SJCRH30 (cell line): Measurements from ENCODE around the gene RUNX1. TPM values are rescaled to one million over a fixed set of nuclear protein-coding genes. Genes with fewer than 3 reads are reported as not detected.

Experiments used
- DNase-seq, 2 experiments: peaks; one replicate each; pipeline ENCODE4 v3.0.0-alpha.2; 2015 to 2020
- H3K27ac ChIP-seq: fragments of 250-450 bp; sonication (Bioruptor Pico); 2 replicates; pipeline ENCODE4 v1.5.1; 2020; ENCODE audit warnings: mild to moderate bottlenecking, moderate library complexity
- H3K27me3 ChIP-seq: fragments of 250-450 bp; sonication (Bioruptor Pico); 2 replicates; pipeline ENCODE4 v1.5.1; 2020; ENCODE audit warnings: mild to moderate bottlenecking, moderate library complexity
- H3K36me3 ChIP-seq: fragments of 250-450 bp; sonication (Bioruptor Pico); 2 replicates; pipeline ENCODE4 v1.5.1; 2020; ENCODE audit warnings: mild to moderate bottlenecking, moderate library complexity
- H3K4me1 ChIP-seq: fragments of 250-450 bp; sonication (Bioruptor Pico); 2 replicates; pipeline ENCODE4 v1.5.1; 2020; ENCODE audit warnings: mild to moderate bottlenecking, moderate library complexity
- H3K4me3 ChIP-seq: fragments of 250-450 bp; sonication (Bioruptor Pico); 2 replicates; pipeline ENCODE4 v1.5.1; 2020; ENCODE audit warnings: mild to moderate bottlenecking, moderate library complexity
- H3K9me3 ChIP-seq: fragments of 250-450 bp; sonication (Bioruptor Pico); replicated peaks from 2 replicates; pipeline ENCODE4 v1.5.1; 2020; ENCODE audit warnings: mild to moderate bottlenecking, moderate library complexity
- total RNA-seq: library from RNA; depleted of rRNA; stranded (reverse); fragments of >200 nt; shearing (Covaris generic); gene quantifications from 2 replicates; pipeline ENCODE4 v1.2.3, GENCODE V29; 2014

Gene RUNX1
- total RNA-seq, 1 experiment from 2014 or later = 23.7 TPM

DNA sequence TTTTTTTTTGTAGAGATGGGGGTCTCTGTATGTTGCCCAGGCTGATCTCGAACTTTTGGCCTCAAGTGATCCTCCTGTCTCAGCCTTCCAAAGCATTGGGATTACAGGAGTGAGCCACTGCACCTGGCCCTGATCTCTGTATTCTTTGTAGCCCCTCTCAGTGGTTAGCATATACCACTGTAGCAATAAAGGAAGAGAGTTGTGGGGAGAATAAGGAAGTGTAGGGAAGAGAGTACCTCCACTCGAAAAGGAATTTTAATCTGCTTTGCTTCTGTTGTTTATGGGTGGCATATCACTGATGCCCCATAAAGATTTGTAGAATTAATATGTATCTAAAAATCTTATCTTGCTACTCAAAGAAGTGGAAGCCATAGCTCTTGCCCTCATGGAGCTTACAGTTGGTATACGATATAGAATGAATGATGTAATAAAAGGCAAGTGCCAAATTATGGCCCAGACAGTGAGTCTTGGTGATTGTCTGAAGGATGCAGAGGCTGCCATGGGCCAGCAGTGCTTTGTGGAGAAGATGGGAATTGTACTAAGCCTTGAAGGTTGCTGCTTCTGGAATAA, 284.3 kb downstream of the RUNX1 start:
- Histone ChIP-seq H3K4me1 (peaks cover 13% of the 10 kb centered on the region), H3K27me3 (no peaks in the 10 kb centered on the region), H3K9me3 (peaks cover 6% of the 10 kb centered on the region; the same call in 1 of the 2 replicates), H3K4me3 (no peak overlapping the region), H3K36me3 (no peaks in the 10 kb centered on the region), H3K27ac (no peak overlapping the region)
- DNase-seq = no peak

DNA sequence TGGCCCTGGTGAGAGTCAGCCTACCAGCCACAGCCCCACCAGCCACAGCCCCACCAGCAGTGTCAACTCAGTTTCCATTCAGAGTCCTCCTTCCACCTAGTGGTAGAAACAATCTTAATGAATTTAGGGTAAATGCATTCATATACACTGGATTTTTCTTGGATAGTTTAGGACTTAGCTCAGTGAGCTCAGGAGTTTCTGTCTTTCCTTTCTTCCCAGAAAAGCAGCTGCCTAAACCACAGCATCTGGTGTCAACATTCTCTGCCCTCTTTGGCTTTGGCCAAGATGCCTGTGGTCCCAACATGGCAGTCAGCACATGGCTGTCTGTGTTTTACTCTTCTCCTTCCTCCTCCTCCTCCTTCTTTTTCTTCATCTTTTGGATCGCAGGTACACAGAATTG, 286.3 kb downstream of the RUNX1 start:
- Histone ChIP-seq H3K4me3 (no peak overlapping the region), H3K27ac (peak overlapping the region; percentile 50), H3K27me3 (no peaks in the 10 kb centered on the region), H3K9me3 (peaks cover 6% of the 10 kb centered on the region; the same call in 1 of the 2 replicates), H3K4me1 (peaks cover 13% of the 10 kb centered on the region), H3K36me3 (no peaks in the 10 kb centered on the region)
- DNase-seq = peak; percentile 73 to 81

DNA sequence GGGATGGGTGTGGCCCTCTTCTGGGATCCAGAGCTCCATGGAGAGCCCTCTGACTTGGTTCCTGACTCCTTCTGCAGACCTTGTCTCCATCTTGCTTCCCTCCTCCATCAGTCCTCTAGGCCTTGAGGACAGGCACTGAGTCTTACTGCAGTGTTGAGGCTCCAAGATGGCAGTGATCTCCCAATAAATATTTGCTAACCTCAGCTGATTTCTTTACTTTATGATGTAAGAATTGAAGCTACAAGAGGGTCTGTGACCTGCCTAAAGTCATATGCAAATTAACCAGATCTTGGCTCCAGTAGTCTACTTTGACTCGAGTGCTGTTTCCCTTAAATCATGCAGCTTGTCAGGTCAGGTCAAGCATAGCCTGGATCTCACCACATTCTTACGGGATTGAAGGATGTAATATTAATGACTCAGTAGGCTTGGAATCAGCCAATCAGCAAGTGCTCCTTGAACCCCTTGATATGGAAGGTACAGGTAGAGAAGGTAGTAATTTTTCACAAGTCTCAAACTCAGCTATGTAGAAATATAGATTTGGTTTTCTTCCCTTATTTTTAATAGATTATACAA, 287.3 kb downstream of the RUNX1 start:
- peaks cover 13% of the 10 kb centered on the region for H3K4me1 ChIP-seq
- peaks cover 6% of the 10 kb centered on the region; the same call in 1 of the 2 replicates for H3K9me3 ChIP-seq
- H3K4me3 ChIP-seq = no peak overlapping the region
- no peaks in the 10 kb centered on the region for H3K27me3 ChIP-seq
- no peak overlapping the region for H3K27ac ChIP-seq
- no peak for DNase-seq
- no peaks in the 10 kb centered on the region for H3K36me3 ChIP-seq

DNA sequence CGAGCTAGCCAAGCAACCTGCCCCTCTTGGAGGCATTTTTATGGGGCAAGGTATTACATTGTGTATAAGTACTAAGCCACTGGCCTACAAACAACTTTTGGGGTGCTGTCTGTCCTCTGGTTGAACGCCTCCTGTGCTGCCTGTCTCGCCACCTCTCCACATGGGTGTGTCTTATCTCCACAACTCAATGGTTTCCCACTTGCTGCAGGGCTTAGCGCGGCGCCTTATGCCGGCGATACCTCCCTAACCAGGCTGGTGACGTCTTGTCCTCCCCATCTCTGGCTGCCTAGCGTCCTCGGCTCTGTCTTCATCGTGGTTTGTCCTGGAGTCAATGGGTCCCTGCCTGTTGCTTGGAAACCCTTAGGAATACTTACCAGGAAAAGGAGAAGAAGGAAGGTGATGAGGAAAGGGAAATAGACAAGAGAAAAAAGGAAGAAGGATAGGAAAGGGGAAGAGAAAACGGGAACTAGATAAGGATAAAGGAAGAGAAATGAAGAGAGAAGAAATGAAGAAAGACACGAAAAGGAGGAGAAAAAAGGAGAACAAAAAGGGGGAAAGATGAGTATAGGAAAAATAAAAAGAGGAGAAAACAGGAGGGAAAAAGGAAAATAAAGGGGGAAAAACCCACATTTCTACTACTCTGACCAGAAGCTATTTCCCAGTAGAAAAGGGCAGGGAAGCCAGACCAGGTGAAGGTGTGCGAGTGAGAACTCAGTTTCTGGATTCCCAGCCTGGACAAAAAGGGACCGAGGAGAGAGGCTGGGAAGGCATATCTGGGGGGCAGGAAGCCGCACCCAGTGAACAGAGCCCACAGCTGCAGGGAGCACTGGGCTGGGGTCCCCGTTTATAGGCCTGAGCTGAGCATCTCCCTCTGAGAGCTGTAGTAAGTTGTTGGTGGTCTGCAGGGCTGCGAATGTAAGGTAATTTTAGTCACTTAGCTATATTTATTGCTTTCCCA, 294.1 kb downstream of the RUNX1 start:
- Histone ChIP-seq H3K9me3 (no peaks in the 10 kb centered on the region), H3K27me3 (no peaks in the 10 kb centered on the region), H3K27ac (no peak overlapping the region), H3K4me3 (no peak overlapping the region), H3K4me1 (no peaks in the 10 kb centered on the region), H3K36me3 (0 out of 2 replicates have a peak, but pooled peaks cover 2% of the 10 kb centered on the region)
- DNase-seq = no peak

DNA sequence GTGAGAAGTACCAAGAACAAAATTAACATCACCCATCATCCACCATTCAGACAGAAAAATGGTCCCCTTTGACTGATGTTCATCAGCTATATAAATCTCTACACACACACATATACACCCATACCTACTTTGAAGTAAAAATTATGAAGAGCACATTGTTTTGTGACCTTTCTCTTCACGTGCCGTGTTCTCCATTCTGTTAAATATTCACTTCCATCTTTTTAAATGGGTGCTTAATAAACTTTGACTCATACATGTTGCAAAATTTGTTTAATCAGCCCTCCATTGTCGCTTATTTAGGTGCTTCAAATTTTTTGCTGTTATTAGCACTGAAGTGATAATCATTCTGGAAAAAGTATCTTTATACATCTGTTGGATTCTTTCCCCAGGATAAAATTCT, 300.2 kb downstream of the RUNX1 start:
- Histone ChIP-seq H3K4me3 (no peak overlapping the region), H3K27ac (no peak overlapping the region), H3K9me3 (no peaks in the 10 kb centered on the region), H3K4me1 (peaks cover 12% of the 10 kb centered on the region), H3K27me3 (no peaks in the 10 kb centered on the region), H3K36me3 (peaks cover 2% of the 10 kb centered on the region; the same call in 1 of the 2 replicates)
- DNase-seq = no peak

DNA sequence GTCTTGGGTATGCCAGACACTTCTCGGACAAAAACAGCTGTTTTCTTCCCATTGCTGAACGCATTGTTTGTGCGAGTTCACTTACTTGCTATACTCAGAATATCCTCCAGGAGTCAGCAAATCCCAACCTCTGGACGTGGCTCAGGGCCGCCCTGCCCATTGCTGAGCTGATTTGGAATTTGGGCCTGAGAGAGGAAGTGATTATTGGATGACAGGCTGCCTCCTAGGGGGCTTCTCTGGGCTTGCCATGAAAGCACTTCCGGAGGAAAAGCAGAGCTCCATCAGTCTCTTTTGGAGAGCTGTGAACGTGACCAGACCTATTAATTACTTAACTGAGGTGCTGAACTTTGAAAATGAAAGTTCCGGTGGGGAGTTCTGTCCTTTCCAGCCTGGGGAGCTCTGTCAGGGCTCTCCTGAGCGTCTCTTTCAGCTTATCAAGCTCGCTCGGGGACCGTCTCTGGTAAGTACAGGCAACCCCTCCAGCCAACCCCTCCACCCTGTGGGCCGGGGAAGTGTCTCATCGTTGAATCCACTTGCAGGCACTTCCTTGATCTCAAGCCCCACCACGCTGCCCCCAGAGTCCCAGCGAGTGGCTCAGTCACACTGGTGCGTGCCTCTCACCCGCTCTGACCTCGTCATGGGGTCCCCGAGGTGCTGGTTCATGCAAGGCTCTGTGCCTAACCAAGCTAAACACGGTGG, 303.4 kb downstream of the RUNX1 start:
- no peaks in the 10 kb centered on the region for H3K27me3 ChIP-seq
- peak overlapping the region; percentile 55 for H3K27ac ChIP-seq
- no peaks in the 10 kb centered on the region for H3K9me3 ChIP-seq
- DNase-seq = peak; percentile 88 to 96
- peak overlapping the region; percentile 59 for H3K4me3 ChIP-seq
- peaks cover 2% of the 10 kb centered on the region; the same call in 1 of the 2 replicates for H3K36me3 ChIP-seq
- H3K4me1 ChIP-seq = peaks cover 18% of the 10 kb centered on the region

DNA sequence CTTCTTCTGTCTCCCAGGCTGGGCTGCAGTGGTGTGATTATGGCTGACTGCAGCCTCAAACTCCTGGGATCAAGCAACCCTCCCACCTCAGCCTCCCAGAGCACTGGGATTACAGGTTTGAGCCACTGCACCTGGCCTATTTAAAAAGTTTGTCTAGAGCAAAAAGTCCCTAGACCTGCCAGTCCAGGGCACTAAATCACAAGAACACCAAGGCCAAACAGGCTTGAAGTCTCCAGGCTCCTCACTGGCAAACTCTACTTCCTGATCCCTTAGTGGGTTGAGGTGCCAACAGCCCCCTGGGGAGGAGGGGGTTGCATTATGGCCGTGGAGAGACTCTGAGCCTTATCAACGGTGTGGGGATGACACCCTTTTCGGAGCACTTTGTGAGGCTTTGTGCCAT, 304.3 kb downstream of the RUNX1 start:
- Histone ChIP-seq H3K4me1 (peaks cover 18% of the 10 kb centered on the region), H3K27me3 (no peaks in the 10 kb centered on the region), H3K9me3 (no peaks in the 10 kb centered on the region), H3K27ac (no peak overlapping the region), H3K36me3 (no peaks in the 10 kb centered on the region; the same call in 1 of the 2 replicates), H3K4me3 (no peak overlapping the region)
- DNase-seq = no peak

DNA sequence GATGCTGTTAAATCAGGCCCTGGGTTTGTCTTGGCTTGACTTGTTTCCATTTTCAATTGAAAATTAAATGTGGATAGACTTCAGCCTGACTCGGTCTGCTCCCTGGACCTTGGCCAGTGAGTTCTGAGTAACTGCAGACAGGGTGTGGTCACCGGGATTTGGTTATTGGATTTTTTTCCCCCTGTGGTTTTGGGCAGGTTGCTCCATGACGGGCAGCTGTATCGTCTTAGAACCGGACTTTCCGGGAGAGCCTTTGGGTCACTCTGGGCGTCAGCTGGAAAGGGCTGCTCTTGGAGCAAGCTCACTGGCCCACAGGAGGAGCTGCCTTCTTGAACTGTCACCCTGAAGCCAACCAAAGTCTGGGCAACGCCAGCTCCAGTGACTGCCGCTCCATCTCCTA, 305.3 kb downstream of the RUNX1 start:
- DNase-seq = peak; percentile 13 to 25
- Histone ChIP-seq H3K36me3 (no peaks in the 10 kb centered on the region; the same call in 1 of the 2 replicates), H3K4me1 (peaks cover 18% of the 10 kb centered on the region), H3K4me3 (no peak overlapping the region), H3K27ac (no peak overlapping the region), H3K27me3 (no peaks in the 10 kb centered on the region), H3K9me3 (no peaks in the 10 kb centered on the region)

DNA sequence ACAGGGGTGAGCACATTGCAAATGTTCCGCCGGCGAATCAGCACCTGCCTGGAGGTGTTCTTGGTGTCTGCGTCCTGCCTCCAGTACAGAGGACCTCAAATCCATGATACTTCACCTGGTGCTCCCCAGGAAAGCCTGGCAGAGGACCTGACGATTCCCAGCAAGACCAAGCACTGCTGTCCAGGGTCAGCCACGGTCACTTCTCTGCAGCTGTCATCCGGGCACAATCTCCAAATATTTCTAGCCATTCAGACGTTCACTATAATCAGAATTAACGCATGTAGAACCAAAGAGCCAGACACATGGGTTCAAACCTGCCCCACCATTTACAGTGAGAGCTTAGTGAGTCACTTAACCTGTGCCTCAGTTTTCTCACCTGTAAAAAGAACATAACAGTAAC, 305.8 kb downstream of the RUNX1 start:
- no peak overlapping the region for H3K27ac ChIP-seq
- peak; percentile 10 to 23 for DNase-seq

DNA sequence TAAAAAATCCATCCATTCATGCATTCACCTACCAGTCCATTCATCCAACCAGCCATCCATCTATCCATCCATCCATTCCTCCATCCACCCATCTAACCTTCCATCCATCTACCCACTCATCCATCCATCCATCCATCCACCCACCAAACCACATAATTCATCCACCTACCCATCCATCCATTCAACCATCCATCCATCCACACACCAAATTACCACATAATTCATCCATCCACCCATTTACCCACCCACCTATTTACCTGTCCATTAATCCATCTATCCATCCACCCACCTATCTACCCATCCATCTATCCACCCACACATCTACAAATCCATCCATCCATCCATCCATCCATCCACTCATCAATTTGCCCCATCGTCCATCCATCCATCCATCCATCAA, 308.9 kb downstream of the RUNX1 start:
- no peak overlapping the region for H3K27ac ChIP-seq
- no peaks in the 10 kb centered on the region for H3K9me3 ChIP-seq
- H3K4me1 ChIP-seq = peaks cover 20% of the 10 kb centered on the region
- no peak overlapping the region for H3K4me3 ChIP-seq
- DNase-seq = no peak
- H3K36me3 ChIP-seq = no peaks in the 10 kb centered on the region
- H3K27me3 ChIP-seq = no peaks in the 10 kb centered on the region

More for the DNA sequence above, 305.8 kb downstream of the RUNX1 start:
- H3K27me3 ChIP-seq = no peaks in the 10 kb centered on the region
- no peaks in the 10 kb centered on the region for H3K9me3 ChIP-seq
- H3K4me1 ChIP-seq = peaks cover 18% of the 10 kb centered on the region
- H3K4me3 ChIP-seq = no peak overlapping the region
- H3K36me3 ChIP-seq = no peaks in the 10 kb centered on the region; the same call in 1 of the 2 replicates
